H1 (cell line): Measurements from ENCODE around the gene RESF1. TPM values are rescaled to one million over a fixed set of nuclear protein-coding genes. Genes with fewer than 3 reads are reported as not detected.

Source experiments
- CTCF ChIA-PET: fragments of 300-600 bp; sonication (Branson Sonifier 250); formaldehyde crosslinking; loops from one replicate; lab custom pipeline; 2021; ENCODE audit not compliant: partially characterized antibody; lab: Charles Lee
- POLR2A ChIA-PET: fragments of 300-600 bp; sonication (Branson Sonifier 250); formaldehyde crosslinking; loops from one replicate; lab custom pipeline; 2021; ENCODE audit warnings: inconsistent platforms; ENCODE audit not compliant: partially characterized antibody; lab: Charles Lee
- DNase-seq, 2 experiments: peaks; one replicate each; pipeline versions ENCODE4 v3.0.0 to v3.0.0-alpha.2; 2010 to 2022; ENCODE audit warnings: low spot score in 2 of 2, low read depth in 1 of 2, mixed read lengths in 1 of 2
- FAIRE-seq: peaks from 2 replicates; lab custom pipeline; 2011; peaks lifted over from hg19 to GRCh38; lab: Jason Lieb, UNC
- H2AFZ ChIP-seq: 2 replicates; pipeline ENCODE4 v1.8.1; 2012; ENCODE audit warnings: low read length, inconsistent platforms
- H2AK5ac ChIP-seq: 2 replicates; pipeline ENCODE4 v1.6.1; 2013; ENCODE audit warnings: low read depth, low read length
- H2BK120ac ChIP-seq: replicated peaks from 2 replicates; pipeline ENCODE3; 2013; ENCODE audit warnings: low read depth, low read length, inconsistent platforms
- H2BK12ac ChIP-seq: 2 replicates; pipeline ENCODE4 v1.6.1; 2013; ENCODE audit warnings: low read depth, low read length
- H2BK15ac ChIP-seq: 2 replicates; pipeline ENCODE4 v1.6.1; 2013; ENCODE audit warnings: low read length
- H2BK20ac ChIP-seq: 2 replicates; pipeline ENCODE4 v1.6.1; 2013; ENCODE audit warnings: low read length
- H2BK5ac ChIP-seq: 2 replicates; pipeline ENCODE4 v1.6.1; 2013; ENCODE audit warnings: low read depth, low read length
- H3K14ac ChIP-seq: 2 replicates; pipeline ENCODE4 v1.6.1; 2013; ENCODE audit warnings: inconsistent platforms; ENCODE audit not compliant: insufficient read length
- H3K18ac ChIP-seq: 2 replicates; pipeline ENCODE4 v1.6.1; 2013; ENCODE audit warnings: low read length; ENCODE audit errors: extremely low read depth
- H3K23ac ChIP-seq: 2 replicates; pipeline ENCODE4 v1.6.1; 2013; ENCODE audit warnings: inconsistent platforms; ENCODE audit not compliant: insufficient read length
- H3K23me2 ChIP-seq: 2 replicates; pipeline ENCODE4 v1.6.1; 2013; ENCODE audit warnings: low read depth, low read length
- H3K27ac ChIP-seq: 2 replicates; pipeline ENCODE4 v1.6.1; 2011; ENCODE audit warnings: low read depth, low read length, inconsistent platforms
- H3K27me3 ChIP-seq, 4 experiments: replicated peaks in 1 of 4; 1 replicate in 1 of 4; 2 replicates in 3 of 4; pipeline versions ENCODE4 v1.6.1 to v1.8.1; 2011 to 2013; ENCODE audit warnings: low read length in 3 of 4, mild to moderate bottlenecking in 3 of 4, inconsistent platforms in 2 of 4, mixed read lengths in 2 of 4, moderate library complexity in 1 of 4; ENCODE audit not compliant: control insufficient read depth in 3 of 4, insufficient read depth in 3 of 4; ENCODE audit errors: extremely low read depth in 1 of 4
- H3K36me3 ChIP-seq, 4 experiments: 2 replicates each; pipeline versions ENCODE4 v1.6.1 to v1.8.1; 2011 to 2013; ENCODE audit warnings: mild to moderate bottlenecking in 4 of 4, low read length in 3 of 4, moderate library complexity in 2 of 4, control low read depth in 1 of 4, inconsistent platforms in 1 of 4; ENCODE audit not compliant: insufficient read depth in 4 of 4, control insufficient read depth in 2 of 4
- H3K4ac ChIP-seq: replicated peaks from 2 replicates; pipeline ENCODE3; 2013; ENCODE audit warnings: low read length, low read depth, mixed read lengths, inconsistent platforms; ENCODE audit not compliant: insufficient read length
- H3K4me1 ChIP-seq, 4 experiments: replicated peaks in 1 of 4; 1 replicate in 1 of 4; 2 replicates in 3 of 4; pipeline versions ENCODE4 v1.6.1 to v1.8.1; 2011 to 2013; ENCODE audit warnings: low read length in 3 of 4, inconsistent platforms in 2 of 4, mixed read lengths in 1 of 4; ENCODE audit not compliant: insufficient read depth in 4 of 4, control insufficient read depth in 3 of 4
- H3K4me2 ChIP-seq, 2 experiments: 2 replicates each; pipeline versions ENCODE4 v1.6.1 to v1.8.1; 2011 to 2013; ENCODE audit warnings: low read depth in 2 of 2, low read length in 2 of 2, control low read depth in 1 of 2, inconsistent platforms in 1 of 2, mild to moderate bottlenecking in 1 of 2; ENCODE audit not compliant: insufficient read depth in 1 of 2
- H3K4me3 ChIP-seq, 4 experiments: fragments of 200-600, 300-600 bp in 1 of 4; sonication (generic), shearing (Covaris generic), sonication (Bioruptor Twin) in 1 of 4; 2 replicates each; pipeline versions ENCODE4 v1.5.1 to v1.8.1; 2011 to 2016; ENCODE audit warnings: low read length in 4 of 4, low read depth in 3 of 4, control low read depth in 2 of 4, inconsistent platforms in 2 of 4, mild to moderate bottlenecking in 2 of 4, mixed read lengths in 1 of 4, moderate library complexity in 1 of 4; ENCODE audit not compliant: insufficient read depth in 2 of 4; ENCODE audit errors: extremely low read depth in 1 of 4
- H3K56ac ChIP-seq: replicated peaks from 2 replicates; pipeline ENCODE3; 2013; ENCODE audit warnings: low read depth, mild to moderate bottlenecking, mixed read lengths, low read length, inconsistent platforms; ENCODE audit not compliant: insufficient read length
- H3K79me1 ChIP-seq: 2 replicates; pipeline ENCODE4 v1.6.1; 2013; ENCODE audit warnings: low read depth, low read length, control low read depth
- H3K79me2 ChIP-seq, 2 experiments: 2 replicates each; pipeline versions ENCODE4 v1.6.1 to v1.8.1; 2012 to 2013; ENCODE audit warnings: low read length in 2 of 2, mild to moderate bottlenecking in 2 of 2, inconsistent platforms in 1 of 2; ENCODE audit not compliant: insufficient read depth in 2 of 2, control insufficient read depth in 1 of 2
- H3K9ac ChIP-seq, 4 experiments: replicated peaks in 1 of 4; 1 replicate in 1 of 4; 2 replicates in 3 of 4; pipeline versions ENCODE4 v1.6.1 to v1.8.1; 2011 to 2013; ENCODE audit warnings: low read depth in 3 of 4, low read length in 3 of 4, control low read depth in 2 of 4, mild to moderate bottlenecking in 2 of 4, moderate library complexity in 2 of 4, inconsistent platforms in 1 of 4; ENCODE audit errors: extremely low read depth in 1 of 4
- H3K9me3 ChIP-seq, 2 experiments: 2 replicates each; pipeline versions ENCODE4 v1.6.1 to v1.8.1; 2012 to 2013; ENCODE audit warnings: mild to moderate bottlenecking in 2 of 2, moderate library complexity in 2 of 2, control low read depth in 1 of 2, inconsistent platforms in 1 of 2, low read depth in 1 of 2, low read length in 1 of 2, mixed read lengths in 1 of 2; ENCODE audit not compliant: insufficient read depth in 2 of 2
- H4K20me1 ChIP-seq, 2 experiments: replicated peaks in 1 of 2; 2 replicates each; pipeline versions ENCODE3 to v1.8.1; 2011 to 2013; ENCODE audit warnings: inconsistent platforms in 2 of 2, low read length in 2 of 2, mild to moderate bottlenecking in 1 of 2; ENCODE audit not compliant: insufficient read depth in 2 of 2, control insufficient read depth in 1 of 2
- H4K5ac ChIP-seq: 2 replicates; pipeline ENCODE4 v1.6.1; 2013; ENCODE audit warnings: low read length, low read depth, mixed read lengths, inconsistent platforms; ENCODE audit not compliant: insufficient read length
- H4K8ac ChIP-seq: 2 replicates; pipeline ENCODE4 v1.8.0; 2013; ENCODE audit warnings: mild to moderate bottlenecking, moderate library complexity, low read length, inconsistent platforms; ENCODE audit not compliant: insufficient read depth; ENCODE audit errors: extremely low read depth
- H4K91ac ChIP-seq: replicated peaks from 2 replicates; pipeline ENCODE3; 2013; ENCODE audit warnings: low read length, mixed read lengths, inconsistent platforms; ENCODE audit not compliant: insufficient read length
- JUND ChIP-seq: IDR thresholded peaks from 2 replicates; pipeline ENCODE4 v1.6.1; 2011; ENCODE audit warnings: mild to moderate bottlenecking, improper control_type of control experiment, low read length
- POLR2A ChIP-seq, 2 experiments: IDR thresholded peaks; 1 replicate in 1 of 2; 2 replicates in 1 of 2; pipeline ENCODE4 v1.6.1; 2011; ENCODE audit warnings: low read depth in 2 of 2, low read length in 2 of 2, mild to moderate bottlenecking in 2 of 2; ENCODE audit errors: control extremely low read depth in 1 of 2
- WGBS, 2 experiments: shearing (Covaris generic) in 1 of 2; methylation state at CpG; one replicate each; pipeline versions ENCODE4 v1.1.6 to v1.1.7; 2013 to 2015; ENCODE audit warnings: low lambda C conversion rate in 2 of 2, mixed read lengths in 2 of 2, inconsistent platforms in 1 of 2, low coverage in 1 of 2, missing lambda C conversion rate in 1 of 2; ENCODE audit not compliant: insufficient replicate concordance in 2 of 2, insufficient coverage in 1 of 2, insufficient read length in 1 of 2; ENCODE audit errors: extremely low coverage in 1 of 2, missing lambda C conversion rate in 1 of 2; 5-methylcytosine and 5-hydroxymethylcytosine counted together
- polyA plus RNA-seq, 7 experiments: library from polyadenylated mRNA; depleted of rRNA in 3 of 7; stranded (reverse) in 5 of 7; unstranded in 2 of 7; fragments of >200 nt in 5 of 7; fragments of 200-250 nt in 2 of 7; gene quantifications; 1 replicate in 5 of 7; 2 replicates in 1 of 7; 4 replicates in 1 of 7; pipeline versions ENCODE4 v1.2.1 to v1.2.3, GENCODE V29; 2011 to 2013; ENCODE audit warnings: missing spikeins in 2 of 7, mixed read lengths in 2 of 7
- total RNA-seq: library from RNA; stranded (reverse); fragmentation: NEBNext Ultra II Directional; extraction: Animal tissue kit (Norgen Biotek cat#: 25700); gene quantifications from 2 replicates; pipeline ENCODE4 v1.2.1, GENCODE V29; 2021

RESF1 gene
- total and polyA plus RNA-seq, 2 of the 8 experiments (the other 6 are each of a cell fraction or from before 2014, with no cell fraction given): 64.3 to 128 TPM

GRCh38 chr12:32002848-32003493 is 43.8 kb downstream of the RESF1 start:
- Histone ChIP-seq H3K27me3 (no peaks in the 10 kb centered on the region), H3K18ac (peak overlapping the region; percentile 78; the same call in 1 of the 2 replicates), H2AK5ac (0 out of 2 replicates have a peak overlapping the region, but pooled peaks have one; percentile 67), H3K4ac (no peak overlapping the region), H4K5ac (no peak overlapping the region)
- 90% methylated on average over 1 of the region's 1 CpG; no CpG with 5 or more reads in 1 of the 2 experiments for WGBS, 2 experiments
- TF ChIP-seq JUND (no peak), POLR2A (IDR thresholded peaks at IDR 0.05; ENCODE audit: control extremely low read depth in 1 of 2, low read depth in 2 of 2, low read length in 2 of 2) (peak in 1 of 2 experiments; percentile 19; a peak in 1 of 3 replicates)
- TF ChIP-seq, all 59 proteins: peak for 1
- DNase-seq: no peak
- Histone ChIP-seq H3K4me3 (no peak overlapping the region), H3K4me1 (no peaks in the 10 kb centered on the region), H3K23ac (no peak overlapping the region), H3K79me2 (no peaks in the 10 kb centered on the region), H4K20me1 (no peaks in the 10 kb centered on the region), H2BK15ac (no peak overlapping the region), H3K14ac (no peak overlapping the region), H3K36me3 (peaks cover under 1 to 23% (median 10%) of the 10 kb centered on the region in 4 experiments; a peak in 6 of 8 replicates), H4K8ac (no peak overlapping the region), H2AFZ (no peak overlapping the region), H3K9me3 (no peaks in the 10 kb centered on the region), H2BK120ac (no peak overlapping the region), H3K4me2 (no peak overlapping the region), H3K27ac (no peak overlapping the region; the same call in 1 of the 2 replicates), H2BK20ac (peak overlapping the region; percentile 50; the same call in 1 of the 2 replicates), H3K79me1 (no peaks in the 10 kb centered on the region), H3K23me2 (no peaks in the 10 kb centered on the region), H4K91ac (no peak overlapping the region), H3K9ac (no peak overlapping the region), H3K56ac (no peak overlapping the region), H2BK12ac (peak overlapping the region; percentile 81; the same call in 1 of the 2 replicates), H2BK5ac (peak overlapping the region; percentile 49; the same call in 1 of the 2 replicates)
- FAIRE-seq: no peak
- ChIA-PET CTCF (interaction anchor here (1.9 to 2.1 kb wide), 2 partner anchors 10 to 14 kb away, joined by 9 to 11 read pairs; no protein-coding TSS in a partner anchor), POLR2A (interaction anchor here (0.6 to 4.7 kb wide), 12 partner anchors 8 to 118 kb away, joined by 3 to 17 read pairs (median 4); no protein-coding TSS in a partner anchor)
